ENCODE results near the gene NEUROD4.

NEUROD4 gene

DNA sequence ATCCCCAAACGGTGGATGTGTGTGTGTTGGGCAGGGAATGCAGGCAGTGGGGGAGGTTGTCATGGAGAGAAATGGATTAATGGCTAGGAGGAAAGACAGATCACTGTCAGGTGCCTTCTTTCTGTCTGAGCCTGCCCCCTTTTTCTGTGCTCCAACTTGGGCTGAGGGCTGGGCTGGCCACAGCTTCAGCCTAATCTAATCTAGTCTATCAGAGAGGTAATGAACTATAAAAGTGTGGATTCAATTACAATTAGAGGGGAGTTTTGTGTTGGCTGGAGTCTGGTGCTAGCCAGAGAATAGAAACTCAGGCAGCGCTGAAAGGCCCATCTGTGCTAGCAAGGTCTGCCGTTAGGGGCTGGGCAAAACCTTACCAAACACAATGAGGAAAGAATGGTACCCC is 41.2 kb downstream of the NEUROD4 start:
- no peak for DNase-seq (ENCODE audit: low spot score)

DNA sequence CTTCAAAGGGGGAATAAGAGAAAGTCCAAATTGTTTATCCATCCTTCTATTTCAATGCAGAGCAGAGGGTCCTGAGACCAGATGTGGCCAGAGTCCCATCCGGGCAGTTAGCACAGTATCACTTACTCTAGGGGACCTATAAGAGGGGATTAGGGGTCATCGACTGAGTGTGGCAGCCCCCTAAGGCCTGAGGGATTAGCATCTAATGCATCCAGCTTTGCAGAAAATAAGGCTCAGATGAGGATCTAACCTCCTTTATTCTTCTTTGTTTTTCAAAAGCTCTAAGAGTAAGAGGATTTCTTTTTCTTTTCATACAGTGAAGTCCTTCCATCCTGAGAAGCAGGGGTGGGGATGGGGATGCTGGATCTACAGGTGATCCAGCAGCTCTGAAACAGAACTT is 43.5 kb downstream of the NEUROD4 start:
- no peak for DNase-seq (ENCODE audit: low spot score)

- DNase-seq (ENCODE audit: low spot score): no peak
Observed at GRCh38 chr12:55065535-55065934, 45.8 kb downstream of the NEUROD4 start.

DNA sequence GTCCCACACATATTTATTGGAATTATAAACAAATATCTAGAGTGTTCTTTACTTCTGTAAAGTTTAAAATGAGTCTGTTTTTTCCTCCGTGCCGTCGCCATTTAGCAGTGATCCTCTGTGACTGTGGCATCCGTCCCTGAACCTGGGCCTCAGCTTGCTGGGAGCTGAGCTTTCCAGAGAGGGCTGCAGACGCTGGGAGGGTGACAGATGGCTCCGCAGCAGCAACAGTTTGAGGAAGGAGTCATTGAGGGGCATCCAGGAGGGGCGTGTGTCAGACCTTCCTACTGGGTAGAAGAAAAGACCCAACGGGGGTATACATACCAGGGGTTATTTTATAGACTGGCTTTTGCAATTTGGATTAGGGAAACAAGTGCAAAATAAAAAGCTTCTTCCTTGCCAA is 47.9 kb downstream of the NEUROD4 start:
- no peak for DNase-seq (ENCODE audit: low spot score)

DNA sequence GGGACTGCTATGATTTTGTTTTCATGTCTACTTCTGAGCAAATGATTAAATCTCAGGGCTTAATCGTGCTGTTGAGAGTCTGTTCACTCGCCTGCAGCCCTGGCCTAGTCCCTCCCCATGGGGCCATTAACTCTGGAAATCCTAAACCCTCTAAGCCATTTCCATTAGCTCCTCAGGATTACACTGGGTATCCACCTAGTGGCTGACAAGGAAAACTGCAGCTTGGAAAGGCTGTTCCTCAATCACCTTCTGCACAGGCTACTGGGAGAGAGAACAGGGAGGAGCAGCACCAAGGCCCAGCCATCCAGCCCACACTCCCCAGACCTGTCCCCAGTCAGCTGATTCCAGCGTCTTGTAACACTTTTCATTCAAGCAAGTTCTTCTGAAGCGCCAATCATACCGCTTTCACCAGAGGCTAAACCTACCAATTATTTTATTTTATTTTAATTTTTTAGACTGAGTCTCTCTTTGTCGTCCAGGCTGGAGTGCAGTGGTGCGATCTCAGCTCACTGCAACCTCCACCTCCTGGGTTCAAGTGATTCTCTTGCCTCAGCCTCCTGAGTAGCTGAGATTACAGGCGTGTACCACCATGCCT is 48.7 kb downstream of the NEUROD4 start:
- peak; percentile 70 for DNase-seq (ENCODE audit: low spot score)

- DNase-seq (ENCODE audit: low spot score): no peak
Observed at GRCh38 chr12:55072083-55072482, 52.3 kb downstream of the NEUROD4 start.

GRCh38 chr12:55073043-55074022 is 53.6 kb downstream of the NEUROD4 start:
- DNase-seq (ENCODE audit: low spot score): peak; percentile 72

- no peak for DNase-seq (ENCODE audit: low spot score)
Observed at GRCh38 chr12:55074806-55075205, 55.0 kb downstream of the NEUROD4 start.
